Daoy (cell line): ENCODE measurements around the gene RARB. TPM values are rescaled to one million over a fixed set of nuclear protein-coding genes. Genes with fewer than 3 reads are reported as not detected.
A peak's percentile ranks its signal among the peaks of the same experiment; 100 is the strongest.

Experiments used
- DNase-seq: peaks from one replicate; pipeline ENCODE4 v3.0.0-alpha.2; 2015; ENCODE audit warnings: low read depth
- total RNA-seq: library from RNA; depleted of rRNA; stranded (reverse); fragments of >200 nt; shearing (Covaris generic); gene quantifications from 2 replicates; pipeline ENCODE4 v1.2.3, GENCODE V29; 2014; rRNA removed

RARB gene
- 4.7 and 7.1 TPM in 2 replicates for total RNA-seq

DNA sequence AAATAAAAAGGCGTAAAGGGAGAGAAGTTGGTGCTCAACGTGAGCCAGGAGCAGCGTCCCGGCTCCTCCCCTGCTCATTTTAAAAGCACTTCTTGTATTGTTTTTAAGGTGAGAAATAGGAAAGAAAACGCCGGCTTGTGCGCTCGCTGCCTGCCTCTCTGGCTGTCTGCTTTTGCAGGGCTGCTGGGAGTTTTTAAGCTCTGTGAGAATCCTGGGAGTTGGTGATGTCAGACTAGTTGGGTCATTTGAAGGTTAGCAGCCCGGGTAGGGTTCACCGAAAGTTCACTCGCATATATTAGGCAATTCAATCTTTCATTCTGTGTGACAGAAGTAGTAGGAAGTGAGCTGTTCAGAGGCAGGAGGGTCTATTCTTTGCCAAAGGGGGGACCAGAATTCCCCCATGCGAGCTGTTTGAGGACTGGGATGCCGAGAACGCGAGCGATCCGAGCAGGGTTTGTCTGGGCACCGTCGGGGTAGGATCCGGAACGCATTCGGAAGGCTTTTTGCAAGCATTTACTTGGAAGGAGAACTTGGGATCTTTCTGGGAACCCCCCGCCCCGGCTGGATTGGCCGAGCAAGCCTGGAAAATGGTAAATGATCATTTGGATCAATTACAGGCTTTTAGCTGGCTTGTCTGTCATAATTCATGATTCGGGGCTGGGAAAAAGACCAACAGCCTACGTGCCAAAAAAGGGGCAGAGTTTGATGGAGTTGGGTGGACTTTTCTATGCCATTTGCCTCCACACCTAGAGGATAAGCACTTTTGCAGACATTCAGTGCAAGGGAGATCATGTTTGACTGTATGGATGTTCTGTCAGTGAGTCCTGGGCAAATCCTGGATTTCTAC, at the start of gene RARB:
TSS of gene RARB (plus strand) at position 322 of the 847 bp plus-strand sequence. CDS start at position 791, 469 bp downstream.
- peak; percentile 87 for DNase-seq

DNA sequence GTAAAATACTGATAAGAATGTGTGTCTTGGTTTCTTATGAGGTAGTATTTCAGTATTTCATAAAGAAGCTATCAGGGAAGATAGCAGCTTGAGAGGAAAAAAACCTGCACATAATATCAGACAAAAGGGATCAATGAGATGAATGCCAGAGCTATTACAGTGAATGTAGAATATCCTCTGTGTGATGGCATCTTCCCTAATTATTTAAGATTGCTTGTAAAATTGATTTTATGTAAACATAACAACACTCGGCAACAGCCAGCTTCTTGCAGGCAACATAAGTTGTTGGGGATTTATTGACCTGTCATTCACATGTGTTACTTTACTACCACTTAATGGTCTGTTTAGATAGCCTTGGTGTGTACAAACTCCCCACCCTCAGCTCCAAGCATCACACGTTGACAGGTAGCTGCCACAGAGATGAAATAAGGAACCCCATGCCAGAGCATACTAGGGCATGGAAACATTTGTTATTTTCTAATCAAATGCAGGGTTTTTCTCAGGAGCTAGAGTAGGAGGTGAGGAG, 49.2 kb upstream of the RARB start:
- DNase-seq, result no peak

DNA sequence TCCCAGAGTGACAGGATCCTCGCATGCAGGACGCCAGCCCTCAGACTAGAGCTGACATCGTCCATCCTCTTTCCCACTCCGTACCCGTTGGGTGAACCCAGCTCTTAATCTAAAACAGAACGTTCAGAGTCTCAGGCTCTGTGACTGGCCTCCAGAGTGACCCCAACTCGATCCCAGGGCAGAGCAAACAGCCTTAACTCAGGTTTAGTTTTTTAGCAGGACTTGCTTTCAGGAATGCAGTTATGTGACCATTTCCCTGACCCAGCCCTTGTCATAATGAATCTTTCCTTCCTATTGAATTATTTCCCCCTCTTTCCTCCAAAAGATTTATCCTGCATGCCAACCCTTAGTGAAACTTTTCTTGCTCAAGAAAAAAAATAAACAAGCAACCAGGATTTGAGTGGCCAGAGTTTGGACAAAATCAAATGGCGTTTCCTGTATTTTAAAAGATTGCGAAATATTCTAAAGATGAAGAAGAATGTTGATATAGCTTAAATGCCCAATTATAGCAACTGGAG, 47.8 kb upstream of the RARB start:
- DNase-seq, result no peak

DNA sequence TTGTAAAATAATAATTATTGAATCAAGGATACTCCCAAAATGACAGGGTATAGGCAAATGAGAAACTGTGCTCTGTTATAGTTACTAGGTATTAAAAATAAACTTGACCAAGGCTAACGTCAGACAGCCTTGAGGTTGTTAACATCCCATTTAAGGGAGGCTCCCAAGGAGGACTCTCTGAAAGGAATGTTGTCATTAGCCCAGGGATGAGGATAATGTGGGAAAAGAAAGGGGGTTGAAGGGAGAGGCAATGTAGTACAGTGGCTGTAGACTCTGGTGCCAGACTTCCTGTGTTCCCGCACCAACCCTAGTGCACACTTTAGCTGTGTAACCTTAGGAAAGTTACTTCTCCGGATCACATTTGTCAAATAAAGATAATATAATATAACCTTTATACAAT, 47.0 kb upstream of the RARB start:
- no peak for DNase-seq

DNA sequence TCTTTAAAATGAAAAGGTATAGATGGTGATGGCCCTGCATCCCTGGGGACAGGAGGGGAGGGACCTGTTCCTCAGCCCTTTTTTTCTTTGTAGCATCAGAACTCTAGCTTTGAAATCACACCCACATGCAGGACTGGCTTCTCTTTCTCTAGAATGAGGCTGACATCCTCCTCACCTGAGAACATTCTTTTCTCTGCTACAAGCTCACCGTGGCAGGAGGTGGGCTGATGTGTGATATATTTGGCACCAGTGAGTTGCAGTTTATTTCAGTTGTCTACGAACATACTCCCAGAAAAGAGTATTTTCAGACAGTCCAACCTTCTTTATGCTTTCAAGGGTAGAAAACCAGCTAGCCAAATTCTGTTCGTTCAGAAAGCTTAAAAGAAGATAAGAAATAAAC, 43.6 kb upstream of the RARB start:
- DNase-seq, result no peak

DNA sequence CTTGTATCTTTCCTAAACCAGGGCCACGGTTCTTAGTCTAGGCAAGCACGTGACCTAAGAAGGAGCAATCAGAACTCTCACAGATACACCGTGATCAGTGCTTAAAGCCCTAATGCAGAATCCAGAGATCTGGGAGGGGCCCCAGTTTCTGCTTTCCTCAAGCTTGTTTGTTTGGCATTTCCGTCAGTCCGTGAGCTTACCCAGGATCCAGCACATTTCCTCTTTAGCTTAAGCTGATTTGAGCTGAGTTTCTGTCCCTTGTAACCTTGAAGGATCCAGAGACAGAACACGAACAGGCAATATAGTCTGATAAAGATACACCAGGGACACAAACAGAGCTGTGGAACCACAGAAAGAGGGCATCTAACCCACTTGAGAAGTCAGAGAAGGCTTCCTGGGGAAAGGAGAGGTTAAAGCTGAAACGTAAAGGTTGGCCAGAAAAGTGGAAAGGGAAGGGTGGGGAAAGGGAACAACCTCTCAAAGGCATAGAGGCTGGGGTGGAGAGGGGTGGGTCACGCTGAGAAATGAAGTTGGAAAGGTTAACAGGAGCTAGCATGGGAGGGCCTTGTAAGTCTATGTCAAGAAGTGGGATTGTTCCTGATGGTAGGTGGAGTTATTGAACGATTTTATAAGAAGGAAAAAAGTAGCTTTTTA, 42.1 kb upstream of the RARB start:
- DNase-seq, result no peak

DNA sequence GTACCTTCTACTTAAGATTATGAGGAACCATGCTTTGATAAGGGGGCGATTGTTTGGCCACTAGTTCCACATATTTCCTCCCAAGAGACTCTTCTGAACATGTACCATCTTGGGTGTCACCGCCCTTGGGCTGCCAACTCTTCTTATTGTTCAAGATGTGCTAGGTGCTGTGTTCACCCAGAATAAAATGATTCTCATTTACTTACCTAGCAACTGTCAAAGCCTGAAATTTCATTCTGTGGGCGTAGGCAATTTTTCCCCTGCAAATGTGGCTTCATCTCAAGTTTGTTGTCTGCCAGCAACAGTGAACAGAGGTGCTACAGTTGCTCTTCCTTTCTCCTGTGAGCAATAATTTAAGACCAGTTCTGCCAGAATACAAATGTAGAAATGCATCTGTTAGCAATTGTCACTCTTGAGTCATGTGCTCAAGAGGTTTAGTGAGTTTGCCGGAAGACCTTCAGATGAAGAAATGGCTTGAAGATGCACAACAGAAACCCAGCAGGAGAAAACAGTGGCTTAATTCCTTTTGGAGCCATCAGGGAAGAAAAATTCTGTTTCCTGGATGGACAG, 41.3 kb upstream of the RARB start:
- DNase-seq, result no peak

DNA sequence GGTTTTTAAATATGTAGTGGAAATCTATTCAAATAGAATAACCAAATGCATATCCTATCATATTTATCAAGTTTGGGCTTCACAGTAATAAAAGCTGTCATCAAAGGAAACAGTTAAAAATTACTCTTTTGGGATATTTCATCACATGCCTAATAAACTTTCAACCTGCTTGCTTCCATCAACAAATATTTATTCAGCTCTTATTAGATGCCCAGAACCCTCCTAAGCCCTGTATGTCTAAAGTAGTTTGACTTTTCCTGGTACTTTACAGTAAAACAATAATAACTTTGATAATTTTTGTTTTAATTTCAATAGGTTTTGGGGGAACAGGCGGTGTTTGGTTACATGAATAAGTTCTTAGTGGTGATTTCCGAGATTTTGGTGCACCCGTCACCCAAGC, 37.5 kb upstream of the RARB start:
- DNase-seq, result no peak

DNA sequence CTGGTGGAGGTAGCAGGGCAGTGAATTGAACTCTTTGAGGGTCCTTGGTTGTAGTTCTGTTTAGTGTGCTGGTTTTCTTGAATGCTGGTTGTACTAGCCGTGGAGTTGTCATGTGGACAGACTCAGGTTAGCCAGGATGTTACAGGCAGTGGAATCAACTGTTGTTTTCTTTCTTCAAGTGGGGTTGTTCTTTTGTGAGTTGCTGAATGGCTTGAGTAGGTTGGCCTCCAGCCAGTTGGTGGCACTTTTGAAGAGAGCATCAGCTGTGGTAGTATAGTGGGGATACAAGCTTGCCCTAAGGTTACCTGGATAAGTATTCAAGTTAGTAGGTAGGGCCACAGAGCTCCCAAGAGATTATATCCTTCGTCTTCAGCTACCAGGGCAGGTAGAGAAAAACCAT, 31.8 kb upstream of the RARB start:
- no peak for DNase-seq

DNA sequence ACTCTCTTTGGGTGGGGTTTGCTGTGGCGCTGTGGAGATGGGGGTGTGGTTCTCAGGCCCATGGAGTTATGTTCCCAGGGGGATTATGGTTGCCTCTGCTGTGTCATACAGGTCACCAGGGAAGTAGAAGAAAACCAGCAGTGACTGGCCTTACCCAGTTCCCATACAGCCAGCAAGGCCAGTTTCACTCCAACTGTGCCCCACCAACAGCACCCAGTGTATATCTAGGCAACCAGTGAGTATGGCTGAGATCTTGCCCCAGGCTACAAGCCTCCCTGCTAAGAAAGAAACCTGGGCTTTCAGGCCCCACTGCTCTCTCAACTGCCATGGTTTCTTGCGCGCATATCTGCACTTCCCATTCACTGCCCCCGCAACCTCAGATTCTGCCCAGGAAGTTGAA, 31.4 kb upstream of the RARB start:
- no peak for DNase-seq

DNA sequence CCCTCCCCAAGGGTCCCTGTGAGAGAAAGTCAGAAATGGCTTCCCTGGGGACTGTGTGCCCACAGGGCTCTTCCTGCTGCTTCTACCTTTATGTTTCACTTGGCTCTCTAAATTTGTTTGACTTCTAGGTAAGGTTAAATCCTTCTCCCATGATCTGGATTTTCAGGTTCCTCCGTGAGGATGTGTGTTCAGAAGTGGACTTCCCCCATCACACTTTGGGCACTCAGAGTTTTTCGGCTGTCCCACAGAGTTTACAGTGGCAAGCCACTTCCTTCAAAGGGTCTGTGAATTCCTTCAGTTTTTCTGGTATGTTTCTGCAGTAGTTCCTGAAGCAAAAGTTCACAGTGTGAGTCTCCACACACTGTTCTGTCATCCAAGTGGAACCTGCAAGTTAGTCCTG, 30.9 kb upstream of the RARB start:
- DNase-seq, result no peak

DNA sequence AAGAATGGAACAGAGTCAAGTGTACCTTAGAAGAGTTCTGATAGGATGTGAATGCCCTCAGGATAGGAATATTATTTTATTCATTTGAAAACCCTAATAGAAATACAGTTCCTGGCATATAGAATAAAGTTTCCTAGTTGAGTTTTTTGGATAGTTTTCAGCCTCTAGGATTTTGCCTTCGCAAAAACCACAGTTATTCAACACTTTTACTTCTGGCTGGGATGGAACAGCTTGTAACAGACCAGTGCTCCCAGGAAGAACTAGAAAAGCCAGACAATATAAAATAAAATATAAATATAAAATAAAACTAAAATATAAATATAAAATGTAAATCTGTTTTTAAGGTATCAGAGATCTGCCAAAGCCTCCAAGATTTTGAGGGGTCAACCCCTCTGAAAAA, 27.5 kb upstream of the RARB start:
- DNase-seq, result no peak

DNA sequence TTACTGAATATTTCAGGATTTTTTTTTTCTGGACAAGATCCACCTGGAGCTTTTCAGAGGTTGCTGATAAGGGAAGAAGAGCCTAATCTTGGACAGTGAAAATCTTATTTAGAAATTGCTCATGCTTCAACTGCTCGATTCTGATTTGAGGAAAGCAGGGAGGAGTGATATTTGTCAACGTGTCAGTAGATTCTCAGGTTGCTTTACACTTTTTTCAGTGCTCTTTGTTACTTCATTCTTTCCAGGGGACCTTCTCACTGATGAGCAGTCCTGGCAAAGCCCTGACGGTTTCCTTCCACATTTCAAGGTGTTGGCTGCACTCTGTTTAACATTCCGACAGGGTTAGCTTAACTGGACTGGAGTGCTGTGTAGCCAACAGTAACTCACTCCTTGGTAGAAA, 24.1 kb upstream of the RARB start:
- no peak for DNase-seq

DNA sequence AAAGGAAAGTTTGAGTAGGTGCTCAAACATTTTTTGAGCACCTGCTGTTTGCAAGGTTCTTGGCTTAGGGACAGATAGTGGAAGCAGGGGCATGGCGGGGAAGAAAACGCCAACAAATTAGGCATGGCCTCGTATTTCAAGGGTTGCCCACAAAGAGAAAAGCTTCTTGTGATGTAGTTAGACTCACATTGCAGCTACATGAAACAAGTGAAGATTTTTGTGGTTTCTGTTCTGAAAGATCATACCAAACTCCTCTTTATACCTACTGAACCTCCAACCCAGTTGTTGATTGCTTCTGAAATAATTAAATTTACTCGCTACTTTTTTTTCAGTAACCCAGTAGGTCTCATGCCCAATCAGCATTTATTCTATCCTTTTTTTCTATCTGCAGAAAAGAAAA, 23.5 kb upstream of the RARB start:
- DNase-seq, result no peak

DNA sequence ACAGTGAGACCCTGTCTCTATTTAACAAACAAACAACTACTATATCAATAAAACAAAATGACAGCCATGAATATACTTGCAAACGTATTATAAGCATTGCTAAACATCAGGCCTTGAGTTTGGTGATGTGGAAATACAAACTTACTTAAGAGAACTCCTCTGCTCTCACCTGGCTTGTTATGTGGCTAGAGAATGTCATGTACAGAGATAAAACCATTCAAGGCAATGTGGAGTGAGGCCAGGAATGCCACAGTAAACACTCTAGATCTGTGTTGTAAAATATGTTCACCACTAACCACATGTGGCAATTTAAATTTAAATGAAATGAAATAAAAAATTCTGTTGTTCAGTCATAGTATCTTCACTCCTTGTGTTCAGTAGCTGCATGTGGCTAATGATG, 22.7 kb upstream of the RARB start:
- no peak for DNase-seq

DNA sequence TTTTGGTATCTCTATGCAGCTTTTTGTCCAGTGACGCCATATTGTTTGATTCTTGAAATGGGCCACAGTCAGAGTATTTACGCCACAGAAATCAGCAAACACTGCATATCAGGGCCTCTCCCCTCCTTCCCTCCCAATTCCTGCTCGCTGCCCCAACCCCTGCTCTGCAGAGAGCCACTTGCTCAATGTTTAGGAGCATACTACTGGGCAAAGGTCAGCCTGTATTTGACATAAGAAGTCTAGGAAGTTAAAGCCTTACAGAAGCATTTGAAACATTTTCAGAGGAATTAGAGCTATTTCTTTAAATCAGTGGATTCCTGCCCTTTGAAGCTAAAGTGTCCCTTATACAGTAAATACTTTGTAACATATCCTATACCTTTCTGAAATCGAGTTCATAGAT, 17.4 kb upstream of the RARB start:
- DNase-seq, result no peak

DNA sequence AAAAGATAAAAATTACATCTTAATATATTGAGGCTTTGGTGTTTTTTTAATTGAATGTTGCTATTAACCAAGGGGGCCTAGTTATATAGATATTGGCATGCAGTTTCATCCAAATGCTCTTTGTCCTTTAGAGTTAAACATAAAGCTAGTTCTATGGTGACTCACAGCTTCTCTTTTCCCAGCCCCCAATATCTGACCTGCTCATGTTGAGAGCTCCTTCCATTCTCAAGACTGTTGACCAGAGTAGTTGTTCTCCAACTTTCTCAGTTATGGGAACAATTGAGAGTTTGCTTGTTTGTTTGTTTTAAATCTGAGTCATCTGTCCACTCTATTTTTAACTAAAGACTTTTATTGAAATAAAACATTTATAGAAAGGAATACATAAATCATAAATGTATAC, 15.8 kb upstream of the RARB start:
- DNase-seq, result no peak

DNA sequence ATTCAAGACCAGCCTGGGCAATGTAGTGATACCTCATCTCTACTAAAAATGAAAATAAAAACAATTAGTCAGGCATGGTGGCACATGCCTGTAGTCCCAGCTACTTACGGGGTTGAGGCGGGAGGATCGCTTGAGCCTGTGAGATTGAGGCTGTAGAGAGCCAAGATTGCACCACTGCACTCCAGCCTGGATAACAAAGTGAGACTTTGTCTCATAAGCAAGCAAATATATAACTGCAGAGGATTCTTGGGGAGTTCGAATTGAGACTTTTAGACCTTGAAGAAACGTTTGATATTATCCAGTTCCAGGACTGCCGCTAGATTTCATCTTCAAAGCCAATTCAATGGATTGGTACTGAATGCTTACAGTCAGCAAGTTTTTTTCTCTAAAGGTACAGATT, 11.9 kb upstream of the RARB start:
- DNase-seq, result no peak

DNA sequence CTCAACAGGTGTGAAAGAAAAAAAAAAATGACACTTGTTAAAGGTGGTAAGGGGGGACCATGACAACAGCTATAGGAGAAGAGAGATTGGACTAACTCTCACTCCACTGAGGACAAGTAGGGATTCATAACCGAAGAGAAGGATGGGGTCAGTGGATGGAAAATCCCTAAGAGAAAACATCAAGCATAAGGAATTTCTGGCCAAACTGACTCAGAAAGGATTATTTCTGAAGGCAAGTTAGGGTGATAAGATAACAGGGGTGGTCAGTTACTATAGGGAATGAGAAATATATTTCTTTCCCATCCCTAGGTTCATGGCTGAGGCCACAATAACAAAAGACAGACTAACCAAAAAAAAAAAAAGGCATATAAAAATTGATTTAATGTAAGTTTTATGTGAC, 9.5 kb upstream of the RARB start:
- DNase-seq, result no peak

DNA sequence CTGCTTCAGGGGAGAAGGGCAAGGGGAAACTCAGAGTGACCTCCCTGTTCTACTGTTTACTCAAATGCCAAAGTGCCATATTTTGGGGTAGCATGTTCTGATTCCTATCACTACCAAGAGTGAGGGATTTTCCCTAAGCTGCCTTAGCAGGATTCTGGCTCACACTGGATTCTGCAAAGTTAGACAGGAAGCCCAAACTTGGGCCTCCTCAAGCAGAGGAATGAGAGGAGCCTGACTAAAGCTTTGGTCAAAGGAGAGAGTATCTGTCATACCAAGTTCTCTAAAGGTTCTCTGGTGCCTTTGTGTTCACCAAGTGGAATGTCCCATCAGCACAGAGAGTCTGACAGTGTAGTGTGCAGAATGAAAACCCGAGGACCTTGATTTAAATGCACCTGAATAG, 8.8 kb upstream of the RARB start:
- DNase-seq, result no peak

DNA sequence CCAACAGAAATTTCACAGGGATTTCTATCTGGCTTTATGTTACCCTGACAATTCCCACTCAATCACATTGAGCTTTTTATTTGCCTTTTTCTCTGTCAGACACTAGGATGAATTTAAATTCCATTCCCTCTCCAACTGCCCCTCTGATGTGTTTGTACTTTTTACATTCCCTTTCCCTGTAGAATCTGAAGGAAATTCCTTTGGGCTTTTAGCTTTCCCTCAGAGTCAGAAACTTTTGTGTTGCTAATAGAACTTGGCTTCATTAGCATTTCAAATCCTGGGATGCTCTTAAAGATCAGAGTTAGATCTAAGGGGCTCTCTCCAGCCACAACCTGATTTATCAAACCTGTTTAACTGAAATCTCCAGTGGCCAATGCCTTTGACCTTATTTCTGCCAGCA, 7.9 kb upstream of the RARB start:
- DNase-seq, result no peak

DNA sequence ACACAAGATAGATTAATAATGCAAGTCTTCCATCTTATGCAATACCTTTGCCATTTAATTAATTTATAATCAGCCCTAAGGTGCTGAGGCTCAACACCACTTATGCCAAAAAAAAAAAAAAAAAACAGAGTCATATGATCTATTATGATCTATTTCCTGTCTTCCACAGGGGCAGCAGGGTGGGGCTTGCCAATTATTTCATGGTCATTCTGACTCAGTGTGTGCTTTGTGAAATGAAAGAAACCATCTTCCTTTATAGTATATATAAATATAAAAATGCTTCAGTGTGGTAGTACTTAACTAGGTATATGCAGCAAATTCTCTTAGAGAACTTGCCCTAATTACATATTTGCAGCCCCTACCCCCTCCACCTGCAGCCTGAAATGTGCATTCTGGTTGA, 7.2 kb upstream of the RARB start:
- DNase-seq, result peak; percentile 11

DNA sequence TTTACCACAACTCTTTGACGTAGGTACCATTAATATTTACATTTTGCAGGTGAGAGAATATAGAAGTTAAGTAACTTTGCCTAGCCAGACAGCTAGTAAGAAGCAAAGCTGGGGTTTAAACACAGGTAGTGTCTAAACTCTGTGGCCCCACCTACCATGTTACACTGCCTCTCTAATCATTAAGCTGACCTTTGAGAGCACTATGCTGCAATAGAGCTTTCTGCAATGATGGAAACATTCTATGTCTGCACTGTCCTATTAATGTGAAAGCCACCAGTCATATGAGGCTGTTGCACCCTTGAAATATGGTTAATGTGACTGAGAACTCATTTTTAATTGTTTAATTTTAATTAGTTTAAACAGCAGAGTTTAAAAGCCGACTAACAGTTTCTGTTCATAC, 6.3 kb upstream of the RARB start:
- DNase-seq, result no peak
